HG03108 (cell line): ENCODE data around the gene RBMY1D.
"Not testable (repeated sequence)": the region's sequence is repeated elsewhere in the genome, so short reads cannot be mapped to it uniquely, and the experiment has no call there.

Source experiments
- ATAC-seq: cut with Tn5 transposase; IDR thresholded peaks from one replicate; pipeline ENCODE4 v1.9.1; 2021; ENCODE audit warnings: moderate library complexity; ENCODE audit not compliant: unreplicated experiment

Gene RBMY1D

DNA sequence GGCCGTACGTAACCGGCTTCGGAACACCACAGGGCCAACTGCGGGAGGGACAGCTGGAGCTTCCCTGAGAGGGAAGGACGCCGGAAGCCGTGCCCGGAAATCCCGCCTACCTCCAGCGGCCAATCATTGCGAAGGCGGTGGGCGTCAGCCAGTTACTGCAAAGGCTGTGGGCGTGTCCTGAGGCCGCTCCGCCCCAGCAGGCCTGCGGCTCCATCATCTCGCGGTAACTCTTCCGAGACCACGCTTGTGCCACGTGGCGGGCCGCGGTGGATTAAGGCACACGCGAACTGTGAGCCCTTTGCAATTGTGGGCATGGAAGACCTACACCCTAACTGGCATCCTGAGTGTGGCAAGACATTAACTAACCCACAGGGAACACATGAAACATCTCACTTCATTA is at the start of gene RBMY1D:
Gene RBMY1D, minus strand, starts transcription at position 101 of the 400 bp plus-strand sequence. CDS start 2,013 bp downstream, outside the sequence.
- not testable (repeated sequence) for ATAC-seq

DNA sequence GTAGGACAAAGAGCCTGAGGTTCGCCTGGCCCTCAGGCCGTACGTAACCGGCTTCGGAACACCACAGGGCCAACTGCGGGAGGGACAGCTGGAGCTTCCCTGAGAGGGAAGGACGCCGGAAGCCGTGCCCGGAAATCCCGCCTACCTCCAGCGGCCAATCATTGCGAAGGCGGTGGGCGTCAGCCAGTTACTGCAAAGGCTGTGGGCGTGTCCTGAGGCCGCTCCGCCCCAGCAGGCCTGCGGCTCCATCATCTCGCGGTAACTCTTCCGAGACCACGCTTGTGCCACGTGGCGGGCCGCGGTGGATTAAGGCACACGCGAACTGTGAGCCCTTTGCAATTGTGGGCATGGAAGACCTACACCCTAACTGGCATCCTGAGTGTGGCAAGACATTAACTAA is 23.6 kb upstream of the RBMY1D start, which contains the start of gene RBMY1E:
Gene RBMY1E, minus strand, starts transcription at position 101 of the 400 bp plus-strand sequence. CDS start 1,978 bp downstream, outside the sequence.
- not testable (repeated sequence) for ATAC-seq

DNA sequence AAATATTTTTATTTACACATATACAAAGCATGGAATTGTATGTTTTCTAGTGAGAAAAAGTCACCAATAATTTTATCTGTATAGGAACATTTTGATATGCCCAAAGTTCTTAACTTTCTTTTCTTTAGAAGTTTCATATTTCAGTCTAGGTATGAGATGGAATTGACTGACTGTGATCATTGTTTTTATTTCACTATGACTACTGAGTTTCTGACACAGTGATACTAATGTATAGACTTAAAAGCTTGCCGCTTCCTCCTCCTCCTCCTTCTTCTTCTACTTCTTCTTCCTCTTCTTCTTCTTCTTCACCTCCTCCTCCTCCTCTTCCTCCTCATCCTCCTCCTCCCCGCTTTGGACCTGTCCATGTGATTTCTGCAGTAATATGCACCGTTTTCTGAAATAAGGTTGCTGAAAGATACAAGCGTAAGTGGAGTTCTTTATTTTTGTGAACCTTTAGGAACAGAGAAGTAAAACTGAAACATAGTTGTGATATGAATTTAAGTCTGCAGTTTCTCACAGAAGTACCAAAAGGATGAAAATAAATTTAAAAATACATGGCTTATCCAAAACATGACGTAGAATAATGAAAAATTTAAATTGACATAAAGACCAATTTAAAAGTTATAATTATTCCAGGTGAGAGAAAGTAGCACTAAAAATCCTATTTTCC is 24.8 kb downstream of the RBMY1D start:
- not testable (repeated sequence) for ATAC-seq

DNA sequence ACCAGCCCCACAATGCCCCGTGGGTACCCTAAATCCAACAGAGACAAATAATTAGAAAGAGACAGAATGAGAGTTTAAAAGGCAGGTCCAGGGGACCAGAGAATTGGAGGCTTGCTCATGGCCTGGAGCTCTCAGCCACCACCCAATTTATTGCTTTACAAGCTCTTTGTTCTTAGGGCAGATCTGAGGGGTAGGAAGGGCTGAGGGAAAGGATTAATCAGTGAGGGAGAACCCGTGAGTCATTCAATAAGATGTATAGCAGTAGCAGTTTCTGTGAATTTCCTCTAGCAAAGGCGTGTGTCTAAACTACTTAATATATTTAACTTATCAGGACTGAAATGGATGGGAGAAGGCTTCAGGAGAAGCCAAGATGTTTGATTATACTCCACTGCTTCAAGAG is 48.8 kb downstream of the RBMY1D start:
- no peak for ATAC-seq

DNA sequence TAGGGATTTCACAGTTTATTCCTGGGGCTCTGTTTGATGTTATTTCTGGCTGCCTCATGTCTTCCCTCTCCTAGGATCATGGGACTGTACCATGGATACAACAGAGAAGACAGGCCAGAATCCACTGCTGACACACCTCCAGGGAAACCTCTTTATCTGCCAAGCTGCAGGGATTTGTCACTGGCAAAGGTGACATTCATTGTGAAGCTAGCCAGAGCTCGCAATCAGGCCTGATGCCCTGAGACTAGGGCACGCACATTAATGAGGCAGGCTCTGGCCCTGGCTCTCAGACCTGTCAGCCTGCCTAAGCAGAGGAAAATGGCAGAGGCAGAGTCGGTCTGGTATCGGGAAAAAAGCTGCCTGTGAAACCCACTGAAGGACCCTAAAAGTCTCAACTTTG is 52.2 kb downstream of the RBMY1D start:
- no peak for ATAC-seq

DNA sequence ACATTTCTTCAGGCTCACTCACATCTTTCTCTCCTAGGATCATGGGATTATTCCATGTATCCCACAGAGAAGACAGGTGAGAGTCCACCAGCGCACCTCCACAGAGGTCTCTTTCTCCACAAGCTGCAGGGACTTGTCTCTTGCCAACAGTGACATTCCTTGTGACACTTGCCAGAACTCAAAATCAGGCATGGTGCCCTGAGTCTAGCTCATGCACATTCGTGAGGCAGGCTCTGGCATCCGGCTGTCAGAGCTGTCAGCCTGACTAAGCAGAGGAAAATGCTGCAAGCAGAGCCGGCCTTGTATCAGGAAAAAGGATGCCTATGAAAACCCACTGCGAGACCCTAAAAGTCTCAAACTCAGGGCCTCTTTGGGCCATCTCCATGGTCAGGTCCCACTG is 54.8 kb downstream of the RBMY1D start:
- no peak for ATAC-seq

DNA sequence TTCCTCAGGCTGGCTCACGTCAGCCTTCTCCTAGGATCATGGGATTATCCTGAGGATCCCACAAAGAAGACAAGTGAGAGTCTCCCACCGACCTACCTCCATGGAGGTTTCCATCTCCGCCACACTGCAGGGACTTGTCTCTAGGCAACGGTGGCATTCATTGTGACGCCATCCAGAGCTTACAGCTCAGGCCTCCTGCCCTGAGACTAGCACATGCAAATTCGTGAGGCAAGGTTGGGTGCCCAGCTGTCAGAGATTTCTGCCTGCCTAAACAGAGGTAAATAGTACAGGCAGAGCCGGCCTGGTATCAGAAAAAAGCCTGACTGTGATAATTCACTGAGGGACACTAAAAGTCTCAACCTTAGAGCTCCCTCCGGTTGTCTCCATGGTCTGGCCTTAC is 58.0 kb downstream of the RBMY1D start:
- no peak for ATAC-seq

DNA sequence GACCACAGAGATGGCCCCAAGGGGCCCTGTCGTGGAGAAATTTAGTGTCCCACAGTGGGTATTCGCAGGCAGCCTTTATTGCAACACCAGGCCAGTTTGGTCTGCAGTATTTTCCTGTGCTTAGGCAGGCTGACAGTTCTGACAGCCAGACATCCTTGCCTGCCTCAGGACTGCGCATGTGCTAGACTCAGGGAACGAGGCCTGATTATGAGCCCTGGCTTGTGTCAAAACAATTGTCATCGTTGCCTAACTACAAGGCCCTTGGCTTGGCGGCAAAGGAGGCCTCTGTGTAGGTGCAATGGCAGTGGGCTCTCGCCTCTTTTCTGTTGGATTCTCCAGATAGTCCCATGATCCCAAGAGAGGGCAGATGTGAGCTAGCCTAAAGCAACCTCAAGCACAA is 59.3 kb downstream of the RBMY1D start:
- no peak for ATAC-seq
